Measurements from ENCODE around the gene OR51B2. TPM values are rescaled to one million over a fixed set of nuclear protein-coding genes. Genes with fewer than 3 reads are reported as not detected.

OR51B2 gene
- total and polyA plus RNA-seq, 7 donors, result 0.66 to 1.1 TPM; not detected in 5

DNA sequence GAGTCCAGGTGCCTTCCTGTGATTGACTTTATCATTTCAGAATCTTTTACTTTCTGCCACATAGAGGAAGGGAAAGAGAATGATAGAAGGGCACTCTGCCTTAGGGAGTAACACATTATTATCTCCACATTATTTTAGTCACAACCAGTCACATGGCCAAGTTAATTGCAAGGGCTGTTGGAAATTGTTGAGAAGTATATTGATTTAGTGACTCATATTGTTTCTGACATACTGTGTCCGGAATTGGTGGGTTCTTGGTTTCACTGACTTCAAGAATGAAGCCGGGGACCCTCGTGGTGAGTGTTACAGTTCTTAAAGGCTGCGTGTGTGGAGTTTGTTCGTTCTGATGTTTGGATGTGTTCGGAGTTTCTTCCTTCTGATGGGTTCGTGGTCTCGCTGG lies 31.1 kb downstream of the OR51B2 start:
- TF ChIP-seq, protein P1, sequence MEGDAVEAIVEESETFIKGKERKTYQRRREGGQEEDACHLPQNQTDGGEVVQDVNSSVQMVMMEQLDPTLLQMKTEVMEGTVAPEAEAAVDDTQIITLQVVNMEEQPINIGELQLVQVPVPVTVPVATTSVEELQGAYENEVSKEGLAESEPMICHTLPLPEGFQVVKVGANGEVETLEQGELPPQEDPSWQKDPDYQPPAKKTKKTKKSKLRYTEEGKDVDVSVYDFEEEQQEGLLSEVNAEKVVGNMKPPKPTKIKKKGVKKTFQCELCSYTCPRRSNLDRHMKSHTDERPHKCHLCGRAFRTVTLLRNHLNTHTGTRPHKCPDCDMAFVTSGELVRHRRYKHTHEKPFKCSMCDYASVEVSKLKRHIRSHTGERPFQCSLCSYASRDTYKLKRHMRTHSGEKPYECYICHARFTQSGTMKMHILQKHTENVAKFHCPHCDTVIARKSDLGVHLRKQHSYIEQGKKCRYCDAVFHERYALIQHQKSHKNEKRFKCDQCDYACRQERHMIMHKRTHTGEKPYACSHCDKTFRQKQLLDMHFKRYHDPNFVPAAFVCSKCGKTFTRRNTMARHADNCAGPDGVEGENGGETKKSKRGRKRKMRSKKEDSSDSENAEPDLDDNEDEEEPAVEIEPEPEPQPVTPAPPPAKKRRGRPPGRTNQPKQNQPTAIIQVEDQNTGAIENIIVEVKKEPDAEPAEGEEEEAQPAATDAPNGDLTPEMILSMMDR (IDR thresholded peaks at IDR 0.05), result no peak
- TF ChIP-seq POLR2AphosphoS5 (IDR thresholded peaks at IDR 0.05), result no peak
- no peak for TF ChIP-seq EP300 (IDR thresholded peaks at IDR 0.05)
- no peak for TF ChIP-seq POLR2A (IDR thresholded peaks at IDR 0.05)
- intact Hi-C loops (cut with DNase I), result no loop called here
- Histone ChIP-seq H3K27me3 (no peaks in the 10 kb centered on the region), H3K27ac (no peak overlapping the region), H3K9me3 (no peaks in the 10 kb centered on the region), H3K4me1 (no peaks in the 10 kb centered on the region), H3K36me3 (no peaks in the 10 kb centered on the region), H3K4me3 (no peak overlapping the region)
- WGBS, 2 donors, result 87 to 93% methylated on average over 8 of the region's 8 CpGs
- DNase-seq, result no peak

DNA sequence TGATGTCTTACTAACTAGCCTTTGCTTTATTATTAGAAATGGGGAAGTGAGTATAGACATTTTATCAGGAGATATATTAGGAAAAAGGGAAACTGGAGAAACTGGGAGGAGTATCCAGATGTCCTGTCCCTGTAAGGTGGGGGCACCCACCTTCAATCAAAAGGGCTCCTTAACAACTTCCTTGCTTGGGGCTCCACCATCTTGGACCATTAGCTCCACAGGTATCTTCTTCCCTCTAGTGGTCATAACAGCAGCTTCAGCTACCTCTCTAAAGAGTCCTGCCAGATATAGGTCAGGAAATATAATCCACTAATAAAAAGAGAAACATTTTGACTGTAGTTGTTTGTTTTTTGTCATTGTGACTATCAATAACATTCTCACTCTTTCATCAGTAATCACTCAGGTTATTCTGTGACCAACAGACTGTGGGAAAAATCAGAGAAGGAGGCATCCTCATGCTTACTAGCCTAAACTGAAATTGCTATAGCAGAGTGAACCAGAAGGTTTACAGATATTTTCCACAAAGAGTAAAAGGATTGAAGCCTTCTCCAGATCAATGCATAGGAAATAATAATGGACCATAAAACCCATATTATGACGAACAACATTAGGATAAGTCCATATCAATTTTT lies 32.8 kb downstream of the OR51B2 start:
- Histone ChIP-seq H3K27ac (no peak overlapping the region), H3K36me3 (no peaks in the 10 kb centered on the region), H3K27me3 (no peaks in the 10 kb centered on the region), H3K4me3 (no peak overlapping the region), H3K9me3 (no peaks in the 10 kb centered on the region), H3K4me1 (no peaks in the 10 kb centered on the region)
- WGBS, 2 donors, result 74 to 75% methylated on average over 1 of the region's 1 CpG
- no peak for DNase-seq
- intact Hi-C loops (cut with DNase I), result no loop called here
- TF ChIP-seq, protein P1 (IDR thresholded peaks at IDR 0.05), result no peak
- TF ChIP-seq POLR2AphosphoS5 (IDR thresholded peaks at IDR 0.05), result no peak
- no peak for TF ChIP-seq EP300 (IDR thresholded peaks at IDR 0.05)
- no peak for TF ChIP-seq POLR2A (IDR thresholded peaks at IDR 0.05)

DNA sequence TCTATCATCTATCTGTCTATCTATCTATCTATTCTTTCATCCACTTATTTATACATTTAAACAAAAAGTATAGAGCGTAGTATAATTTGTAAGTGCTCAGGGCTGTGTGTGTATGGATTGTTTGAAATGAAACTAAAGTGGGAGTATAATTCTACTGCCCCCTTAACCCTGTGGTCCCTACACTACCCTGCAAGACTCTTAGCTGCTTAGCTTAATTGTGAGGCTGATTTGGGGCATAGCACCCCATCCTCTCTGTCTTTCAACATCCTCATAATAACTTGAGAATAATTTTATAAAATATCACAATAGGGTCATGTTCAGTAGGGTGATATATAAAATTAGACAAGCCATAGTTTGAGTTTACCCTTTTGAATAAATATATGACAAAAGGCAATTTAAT lies 34.0 kb downstream of the OR51B2 start:
- H3K27me3 ChIP-seq, result no peaks in the 10 kb centered on the region
- no peaks in the 10 kb centered on the region for H3K9me3 ChIP-seq
- no peaks in the 10 kb centered on the region for H3K36me3 ChIP-seq
- intact Hi-C loops (cut with DNase I), result no loop called here
- no peak for DNase-seq
- no peak overlapping the region for H3K27ac ChIP-seq
- no peak for TF ChIP-seq POLR2A (IDR thresholded peaks at IDR 0.05)
- TF ChIP-seq POLR2AphosphoS5 (IDR thresholded peaks at IDR 0.05), result no peak
- TF ChIP-seq, protein P1 (IDR thresholded peaks at IDR 0.05), result no peak
- no peak for TF ChIP-seq EP300 (IDR thresholded peaks at IDR 0.05)
- H3K4me1 ChIP-seq, result no peaks in the 10 kb centered on the region
- no peak overlapping the region for H3K4me3 ChIP-seq
- WGBS, 2 donors, result 94 to 95% methylated on average over 1 of the region's 1 CpG

DNA sequence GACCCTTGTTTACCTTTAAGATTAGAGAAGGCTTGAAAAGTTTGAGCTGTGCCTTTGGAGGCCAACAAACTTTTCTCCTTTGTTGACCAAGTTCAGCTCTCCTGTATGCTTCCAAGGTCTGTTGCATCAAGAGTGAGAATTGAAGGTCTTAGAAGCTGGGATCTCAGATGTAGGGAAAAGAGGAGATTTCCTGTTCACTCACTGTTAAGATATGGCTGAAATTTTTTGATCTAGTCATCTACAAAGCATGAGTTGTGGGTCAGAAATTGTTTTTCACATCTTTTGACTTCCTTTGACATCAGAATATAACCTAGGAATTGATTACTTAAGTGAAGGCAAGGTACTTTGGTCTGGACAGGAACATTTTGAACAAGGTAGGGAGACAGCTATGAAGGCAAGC lies 34.4 kb downstream of the OR51B2 start:
- Histone ChIP-seq H3K36me3 (no peaks in the 10 kb centered on the region), H3K27ac (no peak overlapping the region), H3K9me3 (no peaks in the 10 kb centered on the region), H3K27me3 (no peaks in the 10 kb centered on the region), H3K4me3 (no peak overlapping the region), H3K4me1 (no peaks in the 10 kb centered on the region)
- TF ChIP-seq, protein P1 (IDR thresholded peaks at IDR 0.05), result no peak
- no peak for TF ChIP-seq POLR2AphosphoS5 (IDR thresholded peaks at IDR 0.05)
- no peak for DNase-seq
- intact Hi-C loops (cut with DNase I), result no loop called here

DNA sequence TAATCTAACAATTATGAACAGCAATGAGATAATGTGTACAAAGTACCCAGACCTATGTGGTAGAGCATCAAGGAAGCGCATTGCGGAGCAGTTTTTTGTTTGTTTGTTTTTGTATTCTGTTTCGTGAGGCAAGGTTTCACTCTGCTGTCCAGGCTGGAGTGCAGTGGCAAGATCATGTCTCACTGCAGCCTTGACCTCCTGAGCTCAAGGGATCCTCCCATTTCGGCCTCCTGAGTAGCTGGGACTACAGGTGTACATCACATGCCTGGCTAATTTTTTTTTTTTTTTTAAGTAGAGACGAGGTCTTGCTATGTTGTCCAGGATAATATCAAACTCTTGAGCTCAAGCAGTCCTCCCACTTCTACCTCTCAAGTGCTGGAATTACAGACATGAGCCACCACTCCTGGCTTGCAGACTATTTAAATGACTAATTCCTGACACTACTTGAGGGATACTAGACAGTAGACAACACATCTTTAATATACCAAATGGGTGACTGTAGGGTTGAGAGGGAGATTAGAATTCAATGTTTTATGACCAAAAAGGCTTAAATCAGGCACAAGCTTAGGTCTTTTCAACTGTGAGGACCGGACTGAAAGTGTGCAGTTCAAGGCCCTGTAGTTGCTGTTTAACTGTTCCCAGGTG lies 35.1 kb downstream of the OR51B2 start:
- 76 to 82% methylated on average over 6 of the region's 6 CpGs for WGBS, 2 donors
- H3K9me3 ChIP-seq, result no peaks in the 10 kb centered on the region
- TF ChIP-seq EP300 (IDR thresholded peaks at IDR 0.05) (no peak), POLR2A (IDR thresholded peaks at IDR 0.05) (no peak), POLR2AphosphoS5 (IDR thresholded peaks at IDR 0.05) (no peak)
- TF ChIP-seq, protein P1 (IDR thresholded peaks at IDR 0.05), result no peak

More for the DNA sequence above, 35.1 kb downstream of the OR51B2 start:
- Histone ChIP-seq H3K27ac (no peak overlapping the region), H3K27me3 (no peaks in the 10 kb centered on the region), H3K4me3 (no peak overlapping the region), H3K36me3 (no peaks in the 10 kb centered on the region), H3K4me1 (no peaks in the 10 kb centered on the region)
- intact Hi-C loops (cut with DNase I), result no loop called here
- DNase-seq, result no peak

Measured in sigmoid colon (tissue), 7 donors.